Esophagus muscularis mucosa (tissue), 4 donors: ENCODE data around the gene BEST4. TPM values are rescaled to one million over a fixed set of nuclear protein-coding genes. Genes with fewer than 3 reads are reported as not detected.
"Not testable (repeated sequence)": the region's sequence is repeated elsewhere in the genome, so short reads cannot be mapped to it uniquely, and the experiment has no call there.

Experiments
- DNase-seq: peaks from one replicate; pipeline ENCODE4 v3.0.0-alpha.2; 2017; ENCODE audit errors: extremely low spot score
- H3K27ac ChIP-seq, 4 donors: fragments of 200-600 bp; sonication (generic); replicated peaks in 1 of 4; 1 replicate in 3 of 4; 2 replicates in 1 of 4; pipeline ENCODE4 v1.5.1; 2016 to 2019; ENCODE audit warnings: mild to moderate bottlenecking in 1 of 4
- H3K27me3 ChIP-seq, 4 donors: fragments of 200-600 bp; sonication (generic); one replicate each; pipeline versions ENCODE4 v1.5.1 to v1.6.0; 2016 to 2019
- H3K36me3 ChIP-seq, 4 donors: fragments of 200-600 bp; sonication (generic); one replicate each; pipeline ENCODE4 v1.5.1; 2016 to 2019
- H3K4me1 ChIP-seq, 4 donors: fragments of 200-600 bp; sonication (generic); one replicate each; pipeline ENCODE4 v1.5.1; 2016 to 2019
- H3K4me3 ChIP-seq, 4 donors: fragments of 200-600 bp; sonication (generic); 1 replicate in 2 of 4; 2 replicates in 2 of 4; pipeline ENCODE4 v1.5.1; 2016 to 2019; ENCODE audit warnings: mild to moderate bottlenecking in 4 of 4, moderate library complexity in 1 of 4
- H3K9me3 ChIP-seq, 4 donors: fragments of 200-600 bp; sonication (generic); 1 replicate in 3 of 4; 2 replicates in 1 of 4; pipeline ENCODE4 v1.5.1; 2016 to 2019
- CTCF ChIP-seq, 3 experiments: fragments of 200-600 bp in 2 of 3; fragments of 450-650 bp in 1 of 3; sonication (generic) in 2 of 3; IDR thresholded peaks; one replicate each; pipeline ENCODE4 v1.5.1; 2017 to 2019; ENCODE audit warnings: antibody characterized with exemption in 3 of 3, mild to moderate bottlenecking in 2 of 3, moderate library complexity in 1 of 3
- EP300 ChIP-seq: sonication (generic); formaldehyde crosslinking; IDR thresholded peaks from one replicate; pipeline ENCODE4 v1.6.1; 2017; ENCODE audit warnings: antibody characterized with exemption
- POLR2A ChIP-seq: fragments of 450-650 bp; IDR thresholded peaks from one replicate; pipeline ENCODE4 v1.6.1; 2017; ENCODE audit warnings: antibody characterized with exemption, moderate library complexity, mild to moderate bottlenecking, low read depth
- POLR2AphosphoS5 ChIP-seq, 2 donors: sonication (generic); formaldehyde crosslinking; IDR thresholded peaks; one replicate each; pipeline ENCODE4 v1.6.1; 2017; ENCODE audit warnings: antibody characterized with exemption in 2 of 2
- WGBS: methylation state at CpG from one replicate; pipeline ENCODE4 v1.1.5; 2018; 5-methylcytosine and 5-hydroxymethylcytosine counted together
- intact Hi-C: fragments of 100-400 bp; cut with DNase I; formaldehyde crosslinking; loops from one replicate; pipeline ENCODE4 v1.15.1; 2023
- total RNA-seq, 4 donors: library from RNA; depleted of rRNA; stranded (reverse); fragments of >200 nt; gene quantifications; one replicate each; pipeline versions ENCODE4 v1.1.0 to v1.2.1, GENCODE V29; 2016

The BEST4 gene
- total RNA-seq, 4 donors from 2014 or later, result 0.29 TPM; not detected in 3

GRCh38 chr1:44777547-44777946, 10.4 kb downstream of the BEST4 start:
- Histone ChIP-seq H3K27me3 (no peaks in the 10 kb centered on the region), H3K36me3 (peaks cover 31 to 59% (median 49%) of the 10 kb centered on the region in 4 donors), H3K9me3 (no peaks in the 10 kb centered on the region), H3K4me1 (peaks cover 20 to 38% (median 33%) of the 10 kb centered on the region in 4 donors), H3K27ac (no peak overlapping the region), H3K4me3 (no peak overlapping the region)
- WGBS, result 86% methylated on average over 14 of the region's 14 CpGs
- no peak for TF ChIP-seq POLR2AphosphoS5 (IDR thresholded peaks at IDR 0.05)
- TF ChIP-seq CTCF (IDR thresholded peaks at IDR 0.05), result no peak
- TF ChIP-seq EP300, result no peak
- no peak for TF ChIP-seq POLR2A
- intact Hi-C loops, result loop anchor here (5.0 kb wide), 1 partner anchor 45 kb away; the partner anchor contains the start of gene RNU5D-1
- DNase-seq, result no peak

DNA sequence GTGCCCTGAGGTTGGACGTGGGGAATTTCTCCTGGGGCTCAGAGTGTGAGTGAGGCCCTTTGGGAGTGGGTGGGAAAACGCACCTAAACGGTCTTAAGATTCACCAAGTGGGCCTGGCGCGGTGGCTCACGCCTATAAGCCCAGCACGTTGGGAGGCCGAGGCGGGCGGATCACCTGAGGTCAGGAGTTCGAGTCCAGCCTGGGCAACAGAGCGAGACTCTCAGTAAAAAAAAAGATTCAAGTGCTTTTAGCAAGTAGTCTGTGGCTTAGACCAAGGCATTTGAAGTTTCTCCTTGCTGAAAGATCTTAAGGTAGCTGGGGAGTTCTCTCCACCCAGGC, 11.3 kb downstream of the BEST4 start:
- TF ChIP-seq POLR2A (no peak), EP300 (no peak), CTCF (IDR thresholded peaks at IDR 0.05) (no peak), POLR2AphosphoS5 (IDR thresholded peaks at IDR 0.05) (no peak)
- Histone ChIP-seq H3K9me3 (no peaks in the 10 kb centered on the region), H3K27ac (peak overlapping the region; percentile 91 to 97 (median 96)), H3K4me1 (peaks cover 20 to 38% (median 33%) of the 10 kb centered on the region in 4 donors), H3K4me3 (peak overlapping the region; percentile 62 to 83 (median 79)), H3K27me3 (no peaks in the 10 kb centered on the region), H3K36me3 (peaks cover 31 to 55% (median 49%) of the 10 kb centered on the region in 4 donors)
- intact Hi-C loops, result loop anchor here (5.0 kb wide), 1 partner anchor 44 kb away; the partner anchor contains the start of gene RNU5D-1
- WGBS, result 55% methylated on average over 12 of the region's 12 CpGs
- no peak for DNase-seq

DNA sequence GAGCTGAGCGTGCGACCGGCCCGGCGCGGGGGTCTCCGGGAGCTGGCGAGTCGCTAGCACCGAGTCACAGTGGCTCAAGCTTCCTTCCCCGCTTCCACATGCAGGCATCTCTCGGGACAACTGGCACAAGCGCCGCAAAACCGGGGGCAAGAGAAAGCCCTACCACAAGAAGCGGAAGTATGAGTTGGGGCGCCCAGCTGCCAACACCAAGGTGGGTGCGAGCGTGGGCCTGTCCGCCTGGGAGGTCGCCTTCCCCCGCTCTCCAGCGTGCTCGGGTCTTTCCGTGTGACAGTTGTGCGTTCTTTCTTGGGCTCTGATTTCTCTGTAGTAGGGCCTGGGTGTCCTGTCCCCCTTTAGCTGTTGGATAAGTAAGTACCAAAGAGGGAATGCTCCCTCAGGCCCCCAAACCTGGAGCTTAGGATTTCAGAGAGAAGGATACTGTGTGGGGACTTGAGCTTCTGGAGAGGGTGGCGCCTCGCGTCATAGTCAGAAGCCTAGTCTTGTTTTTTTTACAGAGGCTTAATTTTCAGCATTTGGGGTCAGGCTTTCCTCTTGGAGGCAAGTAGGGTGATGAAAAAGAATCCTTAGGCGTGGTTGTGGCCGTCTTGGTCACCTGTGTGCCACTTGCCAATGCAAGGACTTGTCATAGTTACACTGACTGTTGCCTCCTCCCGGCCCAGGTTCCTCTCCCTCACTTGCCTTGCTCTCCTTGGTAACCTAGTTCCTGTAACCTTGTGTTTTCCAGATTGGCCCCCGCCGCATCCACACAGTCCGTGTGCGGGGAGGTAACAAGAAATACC, 11.8 kb downstream of the BEST4 start:
- H3K36me3 ChIP-seq, result peaks cover 28 to 50% (median 45%) of the 10 kb centered on the region in 4 donors
- DNase-seq, result no peak
- peak overlapping the region; percentile 62 to 83 (median 79) for H3K4me3 ChIP-seq
- 14% methylated on average over 26 of the region's 36 CpGs for WGBS
- no peaks in the 10 kb centered on the region for H3K27me3 ChIP-seq
- peaks cover 20 to 38% (median 33%) of the 10 kb centered on the region in 4 donors for H3K4me1 ChIP-seq
- intact Hi-C loops, result loop anchor here (5.0 kb wide), 1 partner anchor 44 kb away; the partner anchor contains the start of gene RNU5D-1
- peak overlapping the region; percentile 91 to 97 (median 96) for H3K27ac ChIP-seq
- TF ChIP-seq POLR2A (no peak), EP300 (no peak), CTCF (IDR thresholded peaks at IDR 0.05) (no peak), POLR2AphosphoS5 (IDR thresholded peaks at IDR 0.05) (no peak)
- H3K9me3 ChIP-seq, result no peaks in the 10 kb centered on the region

GRCh38 chr1:44775078-44775929, 12.7 kb downstream of the BEST4 start, which contains the start of gene RPS8:
TSS of gene RPS8 (plus strand) at chr1:44775540. CDS start at chr1:44775597, 57 bp downstream.
- Histone ChIP-seq H3K27ac (peak within 1 kb of the TSS; percentile 91 to 97 (median 96)), H3K4me3 (peak within 1 kb of the TSS; percentile 62 to 83 (median 79)), H3K4me1 (peaks cover 20 to 38% (median 33%) of the 10 kb centered on the region in 4 donors), H3K36me3 (peaks cover 21 to 42% (median 37%) of the 10 kb centered on the region in 4 donors), H3K27me3 (no peaks in the 10 kb centered on the region), H3K9me3 (no peaks in the 10 kb centered on the region)
- WGBS, result under 1% methylated on average over 42 of the region's 65 CpGs
- DNase-seq, result peak; percentile 98
- no peak for TF ChIP-seq EP300
- TF ChIP-seq POLR2AphosphoS5 (IDR thresholded peaks at IDR 0.05), result peak; percentile 99 to 100
- peak; percentile 97 for TF ChIP-seq POLR2A
- intact Hi-C loops, result loop anchor here (5.0 kb wide), 1 partner anchor 43 kb away; the partner anchor contains the start of gene RNU5D-1

GRCh38 chr1:44766421-44766820, 21.5 kb downstream of the BEST4 start:
- H3K36me3 ChIP-seq, H3K27me3 ChIP-seq, H3K4me1 ChIP-seq, H3K27ac ChIP-seq, H3K4me3 ChIP-seq, H3K9me3 ChIP-seq, DNase-seq, intact Hi-C loops: not testable (repeated sequence)
- WGBS, result 93% methylated on average over 6 of the region's 6 CpGs
